HG03342 (cell line): ENCODE measurements around the gene KRT73.

Experiments
- ATAC-seq: cut with Tn5 transposase; IDR thresholded peaks from one replicate; pipeline ENCODE4 v1.9.1; 2021; ENCODE audit warnings: mild to moderate bottlenecking, moderate library complexity; ENCODE audit not compliant: unreplicated experiment

KRT73 gene

GRCh38 chr12:52646613-52647012 lies 28.3 kb upstream of the KRT73 start:
- ATAC-seq: no peak

- no peak for ATAC-seq
These were observed 27.6 kb upstream of the KRT73 start for GRCh38 chr12:52645982-52646381.

DNA sequence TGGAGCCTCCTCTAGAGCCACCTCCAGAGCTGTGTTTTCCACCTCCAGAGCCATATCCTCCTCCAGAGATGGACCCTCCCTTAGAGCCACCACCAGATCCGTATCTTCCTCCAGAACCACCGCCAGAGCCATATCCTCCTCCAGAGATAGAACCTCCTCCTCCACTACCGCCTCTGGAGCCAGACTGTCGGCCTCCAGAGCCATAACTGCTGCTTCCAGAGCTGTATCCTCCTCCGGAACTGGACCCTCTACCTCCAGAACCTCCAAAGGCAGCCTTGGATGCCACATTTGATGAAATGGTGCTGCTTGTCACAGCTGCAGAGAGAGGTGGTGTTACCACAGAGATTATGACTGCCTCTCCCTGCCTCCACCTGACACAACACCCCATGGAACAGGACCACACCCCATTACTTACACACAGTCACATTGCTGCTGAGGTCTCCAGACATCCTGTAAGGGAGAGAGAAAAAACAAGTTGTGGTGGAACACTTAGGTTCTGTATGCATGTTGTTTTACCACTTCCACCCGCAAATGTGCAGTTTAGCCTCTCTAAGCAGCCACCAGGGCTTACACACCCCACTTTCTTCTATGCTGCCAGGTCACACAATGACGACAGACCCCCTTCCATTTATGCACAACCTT lies 26.9 kb upstream of the KRT73 start:
- ATAC-seq: no peak

DNA sequence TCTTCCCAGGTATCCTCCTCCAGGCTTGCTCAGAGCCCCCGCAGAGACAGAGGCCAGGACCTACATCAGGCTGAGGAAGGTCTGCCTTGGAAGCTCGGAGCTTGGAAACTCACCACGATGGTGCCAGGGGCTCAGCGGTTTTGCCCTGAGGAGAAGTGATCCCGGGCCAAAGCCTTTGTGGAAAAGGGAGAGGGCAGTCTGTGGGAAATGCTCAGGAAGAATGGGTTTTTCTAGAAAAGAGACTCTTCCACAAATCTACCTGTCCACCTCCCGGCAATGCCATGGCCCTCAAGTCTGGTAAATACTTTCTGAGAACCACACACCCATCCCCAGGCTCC lies 25.7 kb upstream of the KRT73 start:
- ATAC-seq: no peak

DNA sequence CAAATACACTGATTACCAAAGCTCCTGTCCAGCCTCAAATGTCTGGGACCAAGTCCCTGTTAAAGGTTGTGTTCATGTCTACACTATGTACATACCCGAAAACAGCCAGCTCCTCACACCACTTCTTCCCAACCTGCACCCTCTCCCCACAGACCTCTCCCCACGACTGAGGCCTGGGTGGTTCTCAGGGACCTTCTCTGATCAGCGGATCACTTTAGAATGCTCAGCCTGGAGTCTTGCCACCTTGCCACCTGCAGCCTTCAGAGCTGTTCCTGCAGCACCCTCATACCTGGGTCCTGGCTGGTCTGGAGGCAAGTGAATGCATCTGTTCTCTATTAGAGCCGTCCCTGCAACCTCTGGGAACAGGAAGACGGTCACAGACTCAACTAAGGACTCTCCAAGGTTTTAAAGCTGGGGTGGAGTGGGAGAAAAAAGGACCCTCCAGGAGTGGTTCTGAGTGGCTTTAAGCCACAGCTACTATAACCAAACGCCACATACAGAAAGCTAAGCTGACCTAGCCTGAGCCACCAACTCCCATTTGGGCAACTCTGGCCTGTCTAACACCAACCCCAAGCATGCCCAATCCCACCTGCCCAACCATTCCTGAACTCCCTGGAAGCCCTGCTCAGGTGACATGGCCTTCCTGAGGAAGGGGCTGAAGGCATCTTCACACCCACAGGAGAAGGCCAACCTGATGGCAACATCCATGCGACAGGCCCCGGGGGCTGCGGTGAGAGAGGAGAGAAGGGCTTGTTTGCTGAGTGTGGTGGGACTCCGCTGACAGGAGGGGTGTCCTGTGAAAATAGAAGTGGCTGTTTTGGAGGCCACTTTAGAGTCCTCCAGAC lies 25.1 kb upstream of the KRT73 start:
- no peak for ATAC-seq

DNA sequence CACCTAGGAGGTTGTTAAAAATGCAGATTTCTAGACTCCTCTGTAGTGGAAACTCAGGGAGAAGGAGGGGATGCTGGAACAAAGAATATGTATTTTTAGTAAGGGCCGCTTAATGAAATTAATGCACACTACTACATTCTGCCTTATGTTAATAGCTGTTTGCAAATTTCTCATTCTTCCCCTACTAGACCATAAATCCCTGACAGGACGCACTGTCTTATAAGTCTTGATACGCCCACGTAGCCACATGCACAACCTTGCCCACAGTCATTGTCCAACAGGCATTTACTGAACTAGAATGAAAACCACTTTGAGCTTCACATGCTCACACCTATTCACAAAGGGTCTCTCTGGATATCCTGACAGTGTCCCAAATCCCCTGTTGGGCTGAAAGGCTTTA lies 23.1 kb upstream of the KRT73 start:
- ATAC-seq: no peak

GRCh38 chr12:52637299-52637698 lies 18.9 kb upstream of the KRT73 start:
- ATAC-seq: no peak

GRCh38 chr12:52636592-52637258 lies 18.4 kb upstream of the KRT73 start:
- ATAC-seq: no peak

DNA sequence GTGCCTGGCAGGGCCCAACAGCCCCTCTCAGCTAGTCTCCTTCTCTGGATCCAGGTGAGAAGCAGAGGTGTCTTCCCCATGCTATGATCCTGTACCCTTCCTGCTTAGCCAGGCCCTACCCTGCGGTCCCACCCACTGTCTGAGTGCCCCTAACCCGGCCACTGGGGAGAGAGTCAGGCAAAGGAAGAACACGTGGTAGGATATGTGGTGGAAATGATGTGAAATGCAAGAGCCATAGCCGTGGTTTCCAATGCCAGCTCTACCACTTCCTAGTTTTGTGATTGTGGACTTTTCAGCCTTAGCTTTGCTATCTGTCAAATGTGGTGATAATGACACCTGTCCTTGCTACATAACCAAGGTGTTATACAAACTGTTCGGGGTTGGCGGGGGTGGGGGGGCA lies 17.8 kb upstream of the KRT73 start:
- ATAC-seq: no peak

GRCh38 chr12:52634266-52635056 lies 16.1 kb upstream of the KRT73 start:
- ATAC-seq: no peak

DNA sequence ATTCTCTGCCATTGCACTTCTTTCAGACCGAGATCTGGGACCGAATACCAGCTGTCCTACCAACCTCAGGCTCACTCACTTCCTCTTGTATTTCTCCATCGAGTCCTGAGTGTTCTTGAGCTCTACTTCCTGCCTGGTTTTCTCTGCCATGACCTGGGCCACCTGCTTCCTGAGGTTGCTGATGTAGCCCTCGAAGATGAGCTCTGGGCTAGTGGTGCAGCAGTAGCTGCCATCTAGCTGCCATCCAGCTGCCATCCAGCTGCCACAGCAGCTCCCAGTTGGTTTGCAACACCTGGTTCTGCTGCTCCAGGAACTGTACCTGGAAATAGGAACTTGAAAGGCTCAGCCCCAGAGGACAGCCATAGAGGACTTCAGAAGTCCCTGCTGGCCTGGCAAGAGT lies 15.0 kb upstream of the KRT73 start:
- no peak for ATAC-seq

DNA sequence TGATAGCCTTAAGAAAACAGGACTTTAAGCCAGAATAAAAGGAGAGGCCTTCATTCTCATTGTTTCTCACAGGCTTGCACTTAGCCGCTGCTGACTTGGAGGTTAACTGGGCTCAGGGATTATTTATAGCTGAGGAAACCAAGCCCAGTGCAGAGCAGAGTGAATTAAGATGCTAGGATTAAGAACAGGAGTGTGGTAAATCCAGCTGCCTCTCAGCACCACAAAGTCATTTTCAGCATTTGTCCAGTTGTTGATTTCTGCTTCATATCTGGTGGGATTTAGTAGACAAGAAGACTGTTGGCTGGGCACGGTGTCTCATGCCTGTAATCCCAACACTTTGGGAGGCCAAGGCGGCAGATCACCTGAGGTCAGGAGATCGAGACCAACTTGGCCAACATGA lies 14.3 kb upstream of the KRT73 start:
- no peak for ATAC-seq

GRCh38 chr12:52631676-52632459 lies 13.5 kb upstream of the KRT73 start:
- no peak for ATAC-seq

GRCh38 chr12:52631264-52631663 lies 12.9 kb upstream of the KRT73 start:
- ATAC-seq: no peak

DNA sequence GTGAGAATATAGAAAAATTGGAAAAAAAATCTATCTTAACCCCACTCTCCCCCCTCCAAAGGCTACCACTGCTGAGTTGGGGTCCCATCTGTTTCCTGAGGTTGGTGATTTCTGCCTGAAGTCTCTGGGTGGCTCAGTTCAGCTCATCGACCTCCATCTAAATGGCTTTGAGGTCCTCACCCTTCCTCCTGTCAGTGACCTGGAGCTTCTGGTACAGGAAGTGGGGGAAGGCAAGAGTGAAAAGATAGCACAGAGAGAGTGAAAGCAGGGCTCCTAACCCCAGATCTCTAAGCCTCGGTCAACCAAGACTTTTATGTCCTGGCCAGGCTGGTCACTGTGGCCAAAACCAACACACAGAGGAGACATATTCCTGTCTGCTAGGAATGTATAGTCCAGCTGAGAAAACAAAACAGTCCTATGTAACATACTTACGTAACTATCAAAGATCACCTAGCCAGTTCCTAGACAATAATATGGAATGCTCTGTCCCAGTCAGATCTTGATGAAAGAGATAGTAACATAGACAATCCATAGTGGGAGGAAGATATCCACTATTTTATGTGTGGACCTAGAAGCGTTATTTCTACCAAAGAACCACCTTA lies 12.3 kb upstream of the KRT73 start:
- no peak for ATAC-seq

- ATAC-seq: no peak
These were observed 11.7 kb upstream of the KRT73 start for GRCh38 chr12:52630008-52630500.

GRCh38 chr12:52629281-52630007 lies 11.1 kb upstream of the KRT73 start:
- no peak for ATAC-seq

DNA sequence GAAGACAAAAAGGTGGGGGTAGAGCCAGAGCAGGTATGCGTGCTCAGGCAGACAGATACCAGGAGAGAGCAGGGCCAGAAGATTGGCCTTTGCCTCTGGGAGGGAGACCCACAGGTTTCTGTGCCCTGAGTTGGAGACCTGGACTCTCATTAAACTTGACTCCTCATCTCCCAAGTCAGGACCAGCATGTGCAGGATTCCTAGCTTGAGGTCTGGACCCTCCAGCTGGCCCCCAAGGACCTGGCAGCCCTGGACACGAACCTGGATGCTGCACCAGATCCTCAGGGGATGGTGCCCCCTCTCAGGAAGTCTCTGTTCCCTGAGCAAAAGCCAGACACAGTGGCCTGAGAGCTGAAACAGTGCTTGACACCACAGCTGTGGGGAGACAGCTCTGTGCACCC lies 10.5 kb upstream of the KRT73 start:
- no peak for ATAC-seq

DNA sequence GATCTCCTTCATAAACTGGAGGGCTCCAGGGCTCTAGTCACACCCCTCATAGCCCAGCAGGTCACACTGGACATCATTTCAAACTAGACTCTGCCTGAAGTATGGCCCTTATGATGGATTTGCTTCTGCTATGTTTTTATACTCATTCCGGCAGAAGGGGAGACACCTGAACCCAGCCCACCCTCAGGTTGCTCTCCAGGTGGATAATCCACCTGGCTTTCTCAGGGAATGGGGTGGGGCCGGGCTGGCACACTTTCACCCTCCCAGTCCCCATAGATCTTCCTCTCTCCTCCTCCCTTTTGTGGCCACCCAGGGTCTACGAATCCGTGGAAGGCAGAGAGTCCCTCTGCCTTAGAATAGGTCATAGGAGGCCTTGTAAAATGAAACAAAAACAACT lies 9.8 kb upstream of the KRT73 start:
- no peak for ATAC-seq
